ENCODE measurements around the gene TFDP3.

DNA sequence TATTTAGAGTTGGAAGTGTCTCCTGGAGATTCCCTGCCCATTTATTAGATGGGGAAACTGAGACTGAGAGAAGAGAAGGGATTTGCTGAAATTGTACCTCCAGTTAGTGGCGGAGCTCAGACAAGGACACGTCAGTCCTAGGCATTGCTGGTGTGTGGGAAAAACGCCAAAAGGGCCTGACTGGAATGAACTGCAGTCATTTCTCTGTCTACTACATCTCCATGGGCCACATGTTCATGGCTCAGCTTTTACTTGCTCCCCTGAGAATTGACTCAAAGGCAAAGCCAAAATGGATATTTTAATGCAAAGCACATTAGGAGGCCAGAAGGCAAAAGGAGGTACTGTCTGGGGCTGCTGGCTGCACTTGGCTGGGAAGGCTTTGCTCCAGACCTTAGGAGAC is 3.9 kb downstream of the TFDP3 start:
- TF ChIP-seq, protein P1, sequence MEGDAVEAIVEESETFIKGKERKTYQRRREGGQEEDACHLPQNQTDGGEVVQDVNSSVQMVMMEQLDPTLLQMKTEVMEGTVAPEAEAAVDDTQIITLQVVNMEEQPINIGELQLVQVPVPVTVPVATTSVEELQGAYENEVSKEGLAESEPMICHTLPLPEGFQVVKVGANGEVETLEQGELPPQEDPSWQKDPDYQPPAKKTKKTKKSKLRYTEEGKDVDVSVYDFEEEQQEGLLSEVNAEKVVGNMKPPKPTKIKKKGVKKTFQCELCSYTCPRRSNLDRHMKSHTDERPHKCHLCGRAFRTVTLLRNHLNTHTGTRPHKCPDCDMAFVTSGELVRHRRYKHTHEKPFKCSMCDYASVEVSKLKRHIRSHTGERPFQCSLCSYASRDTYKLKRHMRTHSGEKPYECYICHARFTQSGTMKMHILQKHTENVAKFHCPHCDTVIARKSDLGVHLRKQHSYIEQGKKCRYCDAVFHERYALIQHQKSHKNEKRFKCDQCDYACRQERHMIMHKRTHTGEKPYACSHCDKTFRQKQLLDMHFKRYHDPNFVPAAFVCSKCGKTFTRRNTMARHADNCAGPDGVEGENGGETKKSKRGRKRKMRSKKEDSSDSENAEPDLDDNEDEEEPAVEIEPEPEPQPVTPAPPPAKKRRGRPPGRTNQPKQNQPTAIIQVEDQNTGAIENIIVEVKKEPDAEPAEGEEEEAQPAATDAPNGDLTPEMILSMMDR (conservative IDR thresholded peaks at IDR 0.05 in 1 of 2, IDR thresholded peaks at IDR 0.05 in 1 of 2; ENCODE audit: low read depth in 1 of 2, low read length in 2 of 2) = no peak
- no peak for TF ChIP-seq EZH2 (IDR thresholded peaks at IDR 0.05; ENCODE audit: low read length, missing control alignments)
